ENCODE measurements around the gene CORO2B. TPM values are rescaled to one million over a fixed set of nuclear protein-coding genes. Genes with fewer than 3 reads are reported as not detected.

CORO2B gene
- polyA plus RNA-seq, 1 donor = 5.4 TPM

GRCh38 chr15:68620721-68621527 is 42.1 kb downstream of the CORO2B start:
- 100% methylated on average over 1 of the region's 19 CpGs for WGBS (ENCODE audit: insufficient coverage, low lambda C conversion rate)
- H3K9me3 ChIP-seq (ENCODE audit: control insufficient read depth, low read depth, low read length) = no peaks in the 10 kb centered on the region

DNA sequence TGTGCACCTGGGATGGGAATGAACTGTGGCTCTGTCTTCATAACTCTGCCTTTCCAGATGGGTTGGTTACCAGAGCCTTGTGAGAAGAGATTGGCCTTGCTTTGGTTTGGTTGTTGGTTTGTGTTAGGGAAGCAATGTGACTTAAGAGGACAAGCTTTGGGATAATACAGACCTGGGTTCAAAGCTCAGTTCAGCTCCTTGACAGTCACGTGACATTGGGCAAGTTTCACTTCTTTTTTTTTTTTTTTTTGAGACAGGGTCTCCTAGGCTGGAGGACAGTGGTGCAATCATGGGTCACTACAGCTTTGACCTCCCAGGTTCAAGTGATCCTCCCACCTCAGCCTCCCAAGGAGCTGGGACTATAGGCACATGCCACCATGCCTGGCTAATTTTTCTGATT is 42.7 kb downstream of the CORO2B start:
- Histone ChIP-seq H3K36me3 (ENCODE audit: control insufficient read depth, insufficient read depth, low read length) (no peaks in the 10 kb centered on the region), H3K4me1 (ENCODE audit: control insufficient read depth, insufficient read depth, low read length) (peaks cover 2% of the 10 kb centered on the region), H3K27ac (ENCODE audit: low read length) (no peak overlapping the region), H3K27me3 (ENCODE audit: control insufficient read depth, insufficient read depth, low read length) (peaks cover 28% of the 10 kb centered on the region), H3K4me3 (ENCODE audit: low read length) (no peak overlapping the region), H3K9me3 (ENCODE audit: control insufficient read depth, low read depth, low read length) (no peaks in the 10 kb centered on the region)
- no CpG with 5 or more reads among the region's 1 CpG for WGBS (ENCODE audit: insufficient coverage, low lambda C conversion rate)
- no peak for DNase-seq

More at GRCh38 chr15:68620721-68621527, 42.1 kb downstream of the CORO2B start:
- DNase-seq = peak; percentile 50 to 52
- H3K4me3 ChIP-seq (ENCODE audit: low read length) = no peak overlapping the region
- H3K27me3 ChIP-seq (ENCODE audit: control insufficient read depth, insufficient read depth, low read length) = peaks cover 25% of the 10 kb centered on the region
- peaks cover 2% of the 10 kb centered on the region for H3K4me1 ChIP-seq (ENCODE audit: control insufficient read depth, insufficient read depth, low read length)
- H3K27ac ChIP-seq (ENCODE audit: low read length) = peak overlapping the region; percentile 34
- H3K36me3 ChIP-seq (ENCODE audit: control insufficient read depth, insufficient read depth, low read length) = no peaks in the 10 kb centered on the region

GRCh38 chr15:68623301-68623892 is 44.6 kb downstream of the CORO2B start:
- no peaks in the 10 kb centered on the region for H3K36me3 ChIP-seq (ENCODE audit: control insufficient read depth, insufficient read depth, low read length)
- peaks cover 1% of the 10 kb centered on the region for H3K4me1 ChIP-seq (ENCODE audit: control insufficient read depth, insufficient read depth, low read length)
- no peak for DNase-seq
- no peak overlapping the region for H3K4me3 ChIP-seq (ENCODE audit: low read length)
- WGBS (ENCODE audit: insufficient coverage, low lambda C conversion rate) = no CpG with 5 or more reads among the region's 13 CpGs
- H3K9me3 ChIP-seq (ENCODE audit: control insufficient read depth, low read depth, low read length) = no peaks in the 10 kb centered on the region
- peaks cover 37% of the 10 kb centered on the region for H3K27me3 ChIP-seq (ENCODE audit: control insufficient read depth, insufficient read depth, low read length)
- no peak overlapping the region for H3K27ac ChIP-seq (ENCODE audit: low read length)

DNA sequence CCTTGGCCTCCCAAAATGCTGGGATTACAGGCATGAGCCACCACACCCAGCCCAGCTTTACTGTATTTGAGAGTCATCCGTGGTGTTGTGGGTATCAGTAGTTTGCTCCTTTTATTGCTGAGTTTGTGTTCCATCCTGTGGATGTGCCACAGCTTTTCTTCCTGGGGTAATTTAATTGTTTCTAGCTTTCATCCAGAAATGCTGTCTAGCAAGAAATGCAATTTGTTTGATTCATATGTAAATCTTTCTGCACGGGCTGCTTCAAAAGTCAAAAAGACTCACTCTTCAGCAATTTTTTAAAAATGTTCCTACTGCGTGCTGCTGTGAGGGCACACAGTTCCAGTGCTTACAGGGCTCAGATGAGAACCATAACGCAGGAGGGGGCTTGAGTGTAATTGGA is 47.1 kb downstream of the CORO2B start:
- DNase-seq = no peak
- WGBS (ENCODE audit: insufficient coverage, low lambda C conversion rate) = 80% methylated on average over 1 of the region's 4 CpGs
- no peaks in the 10 kb centered on the region for H3K4me1 ChIP-seq (ENCODE audit: control insufficient read depth, insufficient read depth, low read length)
- H3K27me3 ChIP-seq (ENCODE audit: control insufficient read depth, insufficient read depth, low read length) = peaks cover 38% of the 10 kb centered on the region
- H3K36me3 ChIP-seq (ENCODE audit: control insufficient read depth, insufficient read depth, low read length) = no peaks in the 10 kb centered on the region
- H3K4me3 ChIP-seq (ENCODE audit: low read length) = no peak overlapping the region
- no peak overlapping the region for H3K27ac ChIP-seq (ENCODE audit: low read length)
- no peaks in the 10 kb centered on the region for H3K9me3 ChIP-seq (ENCODE audit: control insufficient read depth, low read depth, low read length)

- WGBS (ENCODE audit: insufficient coverage, low lambda C conversion rate) = no CpG with 5 or more reads among the region's 3 CpGs
- Histone ChIP-seq H3K36me3 (ENCODE audit: control insufficient read depth, insufficient read depth, low read length) (no peaks in the 10 kb centered on the region), H3K4me1 (ENCODE audit: control insufficient read depth, insufficient read depth, low read length) (no peaks in the 10 kb centered on the region), H3K27ac (ENCODE audit: low read length) (no peak overlapping the region), H3K27me3 (ENCODE audit: control insufficient read depth, insufficient read depth, low read length) (peaks cover 38% of the 10 kb centered on the region), H3K4me3 (ENCODE audit: low read length) (no peak overlapping the region), H3K9me3 (ENCODE audit: control insufficient read depth, low read depth, low read length) (no peaks in the 10 kb centered on the region)
- no peak for DNase-seq
Measured at GRCh38 chr15:68626283-68626682, 47.5 kb downstream of the CORO2B start.

DNA sequence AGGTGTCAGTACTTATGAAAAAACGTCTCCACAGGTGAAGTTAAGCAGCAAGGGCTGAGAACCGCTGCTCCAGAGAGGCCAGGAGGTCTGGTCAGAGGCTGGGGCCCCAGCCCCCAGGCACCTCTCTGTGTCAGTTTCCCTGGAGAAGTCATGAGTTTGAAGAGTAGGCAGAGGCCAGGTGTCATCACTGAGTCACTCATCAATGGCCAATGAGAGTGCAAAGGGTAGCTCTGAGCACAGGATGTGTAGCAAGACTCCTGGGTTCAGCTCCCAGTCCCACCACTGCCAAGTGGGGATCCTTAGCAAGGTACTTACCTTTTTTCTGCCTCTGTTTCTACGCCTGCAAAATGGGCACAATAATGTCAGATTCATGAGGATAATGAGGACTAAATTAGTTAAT is 47.9 kb downstream of the CORO2B start:
- Histone ChIP-seq H3K9me3 (ENCODE audit: control insufficient read depth, low read depth, low read length) (no peaks in the 10 kb centered on the region), H3K36me3 (ENCODE audit: control insufficient read depth, insufficient read depth, low read length) (no peaks in the 10 kb centered on the region), H3K4me1 (ENCODE audit: control insufficient read depth, insufficient read depth, low read length) (peaks cover 2% of the 10 kb centered on the region), H3K27ac (ENCODE audit: low read length) (no peak overlapping the region), H3K4me3 (ENCODE audit: low read length) (no peak overlapping the region), H3K27me3 (ENCODE audit: control insufficient read depth, insufficient read depth, low read length) (peaks cover 38% of the 10 kb centered on the region)
- WGBS (ENCODE audit: insufficient coverage, low lambda C conversion rate) = no CpG with 5 or more reads among the region's 3 CpGs
- no peak for DNase-seq

- Histone ChIP-seq H3K9me3 (ENCODE audit: control insufficient read depth, low read depth, low read length) (no peaks in the 10 kb centered on the region), H3K4me3 (ENCODE audit: low read length) (no peak overlapping the region), H3K27ac (ENCODE audit: low read length) (no peak overlapping the region), H3K36me3 (ENCODE audit: control insufficient read depth, insufficient read depth, low read length) (no peaks in the 10 kb centered on the region), H3K4me1 (ENCODE audit: control insufficient read depth, insufficient read depth, low read length) (peaks cover 2% of the 10 kb centered on the region), H3K27me3 (ENCODE audit: control insufficient read depth, insufficient read depth, low read length) (peaks cover 33% of the 10 kb centered on the region)
- no CpG with 5 or more reads among the region's 7 CpGs for WGBS (ENCODE audit: insufficient coverage, low lambda C conversion rate)
- DNase-seq = no peak
Measured at GRCh38 chr15:68627476-68627875, 48.7 kb downstream of the CORO2B start.

DNA sequence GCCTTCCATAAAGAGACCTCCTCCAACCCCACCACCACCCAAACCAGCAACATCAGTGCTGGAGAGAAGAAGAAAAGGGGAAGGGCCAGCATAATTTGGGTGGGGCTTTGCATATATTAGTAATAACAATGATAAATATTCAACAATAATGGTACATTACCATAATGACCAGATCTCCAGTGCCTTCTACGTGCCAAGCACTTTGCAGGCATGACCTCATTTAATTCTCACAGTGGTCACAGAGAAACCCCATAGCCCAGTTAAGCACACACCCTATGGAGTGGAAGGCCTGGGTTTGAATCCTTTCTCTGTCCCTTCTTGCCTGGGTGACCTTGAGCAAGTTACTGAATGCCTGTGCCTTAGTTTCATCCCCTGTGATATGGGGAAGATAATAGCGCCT is 49.2 kb downstream of the CORO2B start:
- H3K9me3 ChIP-seq (ENCODE audit: control insufficient read depth, low read depth, low read length) = no peaks in the 10 kb centered on the region
- DNase-seq = no peak
- no peak overlapping the region for H3K4me3 ChIP-seq (ENCODE audit: low read length)
- WGBS (ENCODE audit: insufficient coverage, low lambda C conversion rate) = no CpG with 5 or more reads among the region's 2 CpGs
- no peaks in the 10 kb centered on the region for H3K36me3 ChIP-seq (ENCODE audit: control insufficient read depth, insufficient read depth, low read length)
- H3K27me3 ChIP-seq (ENCODE audit: control insufficient read depth, insufficient read depth, low read length) = peaks cover 30% of the 10 kb centered on the region
- H3K27ac ChIP-seq (ENCODE audit: low read length) = no peak overlapping the region
- H3K4me1 ChIP-seq (ENCODE audit: control insufficient read depth, insufficient read depth, low read length) = peaks cover 6% of the 10 kb centered on the region

- H3K27ac ChIP-seq (ENCODE audit: low read length) = no peak overlapping the region
- no peaks in the 10 kb centered on the region for H3K36me3 ChIP-seq (ENCODE audit: control insufficient read depth, insufficient read depth, low read length)
- peaks cover 17% of the 10 kb centered on the region for H3K27me3 ChIP-seq (ENCODE audit: control insufficient read depth, insufficient read depth, low read length)
- H3K9me3 ChIP-seq (ENCODE audit: control insufficient read depth, low read depth, low read length) = no peaks in the 10 kb centered on the region
- peaks cover 13% of the 10 kb centered on the region for H3K4me1 ChIP-seq (ENCODE audit: control insufficient read depth, insufficient read depth, low read length)
- no peak for DNase-seq
- no peak overlapping the region for H3K4me3 ChIP-seq (ENCODE audit: low read length)
- WGBS (ENCODE audit: insufficient coverage, low lambda C conversion rate) = 80% methylated on average over 1 of the region's 8 CpGs
Measured at GRCh38 chr15:68629519-68630210, 50.9 kb downstream of the CORO2B start.

GRCh38 chr15:68630211-68630555 is 51.4 kb downstream of the CORO2B start:
- Histone ChIP-seq H3K36me3 (ENCODE audit: control insufficient read depth, insufficient read depth, low read length) (no peaks in the 10 kb centered on the region), H3K27me3 (ENCODE audit: control insufficient read depth, insufficient read depth, low read length) (peaks cover 17% of the 10 kb centered on the region), H3K9me3 (ENCODE audit: control insufficient read depth, low read depth, low read length) (no peaks in the 10 kb centered on the region), H3K4me3 (ENCODE audit: low read length) (no peak overlapping the region), H3K27ac (ENCODE audit: low read length) (no peak overlapping the region), H3K4me1 (ENCODE audit: control insufficient read depth, insufficient read depth, low read length) (peaks cover 13% of the 10 kb centered on the region)
- WGBS (ENCODE audit: insufficient coverage, low lambda C conversion rate) = no CpG with 5 or more reads among the region's 9 CpGs
- no peak for DNase-seq

Measured in large intestine (tissue), 3 donors.